Natural killer cell (primary cell): ENCODE measurements around the gene NDUFB7. TPM values are rescaled to one million over a fixed set of nuclear protein-coding genes. Genes with fewer than 3 reads are reported as not detected.

ENCODE experiments used
- ATAC-seq, 3 donors: fragments of 150-1000 bp in 2 of 3; fragments of 200-7000 bp in 1 of 3; cut with Tn5 transposase; 1 replicate in 1 of 3; 2 replicates in 2 of 3; pipeline ENCODE4 v1.10.0; 2021; ENCODE audit warnings: mild to moderate bottlenecking in 2 of 3, moderate library complexity in 2 of 3
- DNase-seq, 2 donors: peaks; one replicate each; pipeline versions ENCODE4 v3.0.0 to v3.0.0-alpha.2; 2013 to 2021; ENCODE audit warnings: mixed read lengths in 1 of 2
- H3K27ac ChIP-seq: one replicate; pipeline ENCODE4 v1.5.1; 2013; ENCODE audit warnings: mild to moderate bottlenecking, low read length
- H3K27me3 ChIP-seq: one replicate; pipeline ENCODE4 v1.6.1; 2013; ENCODE audit warnings: low read length; ENCODE audit not compliant: control insufficient read depth, insufficient read depth
- H3K36me3 ChIP-seq: one replicate; pipeline ENCODE4 v1.6.1; 2013; ENCODE audit warnings: low read length; ENCODE audit not compliant: control insufficient read depth, insufficient read depth
- H3K4me1 ChIP-seq: one replicate; pipeline ENCODE4 v1.6.1; 2013; ENCODE audit warnings: low read length; ENCODE audit not compliant: control insufficient read depth, insufficient read depth
- H3K4me3 ChIP-seq: one replicate; pipeline ENCODE4 v1.5.1; 2013; ENCODE audit warnings: low read length
- H3K9me3 ChIP-seq: one replicate; pipeline ENCODE4 v1.6.1; 2013; ENCODE audit warnings: low read length; ENCODE audit not compliant: control insufficient read depth, insufficient read depth
- H3K27ac Mint-ChIP-seq, 2 donors: one replicate each; pipeline ENCODE4 v1.8.0; 2022; ENCODE audit warnings: mild to moderate bottlenecking in 2 of 2, mixed read lengths in 2 of 2, moderate library complexity in 1 of 2
- H3K27me3 Mint-ChIP-seq, 2 donors: one replicate each; pipeline ENCODE4 v1.8.0; 2022; ENCODE audit warnings: low read depth in 2 of 2, mixed read lengths in 2 of 2
- H3K36me3 Mint-ChIP-seq: one replicate; pipeline ENCODE4 v1.8.0; 2022; ENCODE audit warnings: mixed read lengths
- H3K4me1 Mint-ChIP-seq, 2 donors: one replicate each; pipeline ENCODE4 v1.8.0; 2022; ENCODE audit warnings: mixed read lengths in 2 of 2
- H3K4me3 Mint-ChIP-seq: one replicate; pipeline ENCODE4 v1.8.0; 2022; ENCODE audit warnings: mild to moderate bottlenecking, moderate library complexity, mixed read lengths
- H3K9me3 Mint-ChIP-seq, 2 donors: one replicate each; pipeline ENCODE4 v1.8.0; 2022; ENCODE audit warnings: mixed read lengths in 2 of 2
- CTCF ChIP-seq: fragments of 200-600 bp; IDR thresholded peaks from one replicate; pipeline ENCODE4 v1.8.0; 2022; ENCODE audit warnings: antibody characterized with exemption
- WGBS: methylation state at CpG from one replicate; pipeline ENCODE4 v1.1.7; 2013; ENCODE audit warnings: missing lambda C conversion rate; ENCODE audit not compliant: insufficient coverage; 5-methylcytosine and 5-hydroxymethylcytosine counted together
- intact Hi-C: fragments of 100-400 bp; cut with micrococcal nuclease; formaldehyde crosslinking; loops from one replicate; pipeline ENCODE4 v1.14.2; 2022
- total RNA-seq, 4 donors: library from RNA; stranded (reverse); fragments of 120-200 nt in 1 of 4; gene quantifications; one replicate each; pipeline versions ENCODE4 v1.2.3 to v1.2.4, GENCODE V29; 2013 to 2022

The NDUFB7 gene
- total RNA-seq: 100 to 1,000 TPM in 2 of 3 donors, 10 to 100 TPM in 1; 97.1 to 120 (median 108) TPM
- total RNA-seq (2013): 109 TPM

DNA sequence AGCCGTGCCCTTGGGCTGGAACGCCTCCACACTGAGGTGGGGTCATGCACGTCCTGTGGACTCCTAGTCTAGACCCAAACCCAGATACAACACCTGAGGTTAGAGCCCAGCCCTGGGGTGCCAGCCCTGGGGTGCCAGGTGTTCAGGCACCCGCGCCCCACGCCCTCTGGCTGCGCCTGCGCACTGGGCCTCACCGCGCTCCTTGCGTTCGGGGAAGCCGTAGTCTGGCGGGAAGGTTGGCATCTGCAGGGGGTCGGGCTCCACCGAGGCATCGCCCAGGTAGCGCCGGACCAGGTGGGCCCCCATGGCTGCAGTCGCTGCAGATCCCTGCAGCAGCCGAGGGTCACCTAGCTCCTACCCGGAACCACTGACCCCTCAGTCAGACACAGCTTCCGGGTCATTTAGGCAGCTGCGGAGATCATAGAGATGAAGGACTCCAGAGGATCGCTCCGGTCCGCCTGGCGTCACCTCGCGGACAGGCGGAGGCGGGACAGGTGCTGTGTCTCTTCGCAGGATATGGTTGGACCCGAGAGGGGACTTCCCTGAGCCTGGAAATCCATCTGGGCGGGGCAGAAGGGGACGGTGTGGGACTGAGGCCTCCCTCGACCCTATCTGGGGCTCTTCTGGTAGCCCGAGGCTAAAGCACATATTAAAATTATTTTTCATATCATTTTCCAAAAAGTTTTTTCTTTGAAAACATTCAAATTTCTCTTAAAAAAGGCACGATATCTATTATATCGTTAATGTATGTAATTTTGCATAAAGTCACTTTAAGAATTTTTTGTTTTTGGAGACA is at the start of gene NDUFB7:
Gene NDUFB7, minus strand, starts transcription at position 372 of the 796 bp plus-strand sequence. Its CDS starts 66 bp downstream, at position 306.
- DNase-seq: peak; percentile 83 to 97
- Histone ChIP-seq H3K27ac (peak within 1 kb of the TSS; percentile 21), H3K4me1 (peaks cover 53% of the 10 kb centered on the region), H3K9me3 (no peaks in the 10 kb centered on the region), H3K36me3 (peaks cover 9% of the 10 kb centered on the region), H3K4me3 (peak within 1 kb of the TSS; percentile 82), H3K27me3 (no peaks in the 10 kb centered on the region)
- peak within 1 kb of the TSS; percentile 96 for H3K4me3 Mint-ChIP-seq
- H3K9me3 Mint-ChIP-seq: no peaks in the 10 kb centered on the region
- ATAC-seq: peak; percentile 96 to 99 (median 97)
- WGBS: under 1% methylated on average over 37 of the region's 40 CpGs
- H3K27ac Mint-ChIP-seq: peak within 1 kb of the TSS; percentile 87 to 89
- H3K4me1 Mint-ChIP-seq: peaks cover 32 to 43% of the 10 kb centered on the region in 2 donors
- intact Hi-C loops: loop anchor here (5.0 kb wide), 1 partner anchor 315 kb away; the partner anchor contains the start of gene OR7A17
- H3K36me3 Mint-ChIP-seq: no peaks in the 10 kb centered on the region
- peak; percentile 78 for TF ChIP-seq CTCF
- H3K27me3 Mint-ChIP-seq: no peaks in the 10 kb centered on the region

DNA sequence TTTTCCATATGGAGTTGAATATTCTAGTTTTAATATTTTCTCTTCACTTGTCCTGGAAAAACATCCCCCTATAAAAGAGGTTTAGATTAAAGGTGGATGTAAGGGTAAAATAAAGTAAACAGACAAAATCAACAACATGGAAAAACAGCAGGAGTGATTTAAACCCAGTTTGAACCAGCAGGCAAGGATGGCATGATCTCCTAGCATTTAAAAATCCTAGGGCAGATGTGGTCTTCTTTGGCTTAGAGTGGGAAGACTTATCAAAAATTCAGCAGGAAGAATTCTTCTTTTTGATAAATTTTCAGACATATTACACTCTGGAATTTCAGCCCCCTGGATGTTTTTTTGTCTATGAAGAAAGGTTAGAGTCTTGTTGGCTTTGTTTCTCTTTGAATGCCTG is 47.5 kb upstream of the NDUFB7 start:
- no peaks in the 10 kb centered on the region for H3K4me1 Mint-ChIP-seq
- peaks cover 6% of the 10 kb centered on the region in 2 donors for H3K27me3 Mint-ChIP-seq
- H3K9me3 ChIP-seq: peaks cover 11% of the 10 kb centered on the region
- no peak for TF ChIP-seq CTCF
- no peak overlapping the region for H3K27ac ChIP-seq
- no peak overlapping the region for H3K4me3 ChIP-seq
- intact Hi-C loops: no loop called here
- no peak overlapping the region for H3K4me3 Mint-ChIP-seq
- no peaks in the 10 kb centered on the region for H3K27me3 ChIP-seq
- DNase-seq (no peak), ATAC-seq (no peak)
- H3K4me1 ChIP-seq: peaks cover 6% of the 10 kb centered on the region
- H3K9me3 Mint-ChIP-seq: peaks cover 0 to 8% of the 10 kb centered on the region in 2 donors
- H3K27ac Mint-ChIP-seq: no peak overlapping the region
- no peaks in the 10 kb centered on the region for H3K36me3 ChIP-seq
- H3K36me3 Mint-ChIP-seq: peaks cover 13% of the 10 kb centered on the region

- peaks cover 17% of the 10 kb centered on the region for H3K4me1 ChIP-seq
- no peaks in the 10 kb centered on the region for H3K4me1 Mint-ChIP-seq
Measured at GRCh38 chr19:14616407-14616806, 44.5 kb upstream of the NDUFB7 start.

More at GRCh38 chr19:14616407-14616806, 44.5 kb upstream of the NDUFB7 start:
- TF ChIP-seq CTCF: no peak
- H3K27ac ChIP-seq: no peak overlapping the region
- H3K4me3 Mint-ChIP-seq: no peak overlapping the region
- H3K9me3 Mint-ChIP-seq: peaks cover 0 to 8% of the 10 kb centered on the region in 2 donors
- no peak overlapping the region for H3K27ac Mint-ChIP-seq
- H3K27me3 Mint-ChIP-seq: peaks cover 6% of the 10 kb centered on the region in 2 donors
- 92% methylated on average over 3 of the region's 3 CpGs for WGBS
- DNase-seq (no peak), ATAC-seq (no peak)
- intact Hi-C loops: no loop called here
- H3K36me3 ChIP-seq: no peaks in the 10 kb centered on the region
- peaks cover 11% of the 10 kb centered on the region for H3K9me3 ChIP-seq
- H3K27me3 ChIP-seq: no peaks in the 10 kb centered on the region
- peaks cover 13% of the 10 kb centered on the region for H3K36me3 Mint-ChIP-seq
- H3K4me3 ChIP-seq: no peak overlapping the region
